NCI-H2227 (cell line): ENCODE data around the gene CABP7.

Source experiments
- DNase-seq: peaks from one replicate; lab custom pipeline; 2025; ENCODE audit not compliant: unreplicated experiment; lab: John Stamatoyannopoulos, UW

CABP7 gene

GRCh38 chr22:29719899-29720645 is at the start of gene CABP7:
CABP7 (plus strand) TSS chr22:29720003; CDS start chr22:29720425, 422 bp downstream.
- peak; percentile 32 for DNase-seq

- DNase-seq, result peak; percentile 71
These were observed 49.2 kb upstream of the CABP7 start for GRCh38 chr22:29670626-29671025.

GRCh38 chr22:29673361-29674066 is 46.3 kb upstream of the CABP7 start:
- no peak for DNase-seq

- DNase-seq, result no peak
These were observed 45.7 kb upstream of the CABP7 start for GRCh38 chr22:29674121-29674520.

- DNase-seq, result no peak
These were observed 40.5 kb upstream of the CABP7 start for GRCh38 chr22:29679316-29679715.

GRCh38 chr22:29683536-29683935 is 36.3 kb upstream of the CABP7 start:
- DNase-seq, result no peak

- no peak for DNase-seq
These were observed 35.6 kb upstream of the CABP7 start for GRCh38 chr22:29684244-29684643.

- DNase-seq, result no peak
These were observed 30.5 kb upstream of the CABP7 start for GRCh38 chr22:29689206-29689879.

GRCh38 chr22:29689880-29690213 is 30.0 kb upstream of the CABP7 start:
- peak; percentile 42 for DNase-seq

- DNase-seq, result no peak
These were observed 29.3 kb upstream of the CABP7 start for GRCh38 chr22:29690476-29690875.

GRCh38 chr22:29691636-29692326 is 28.0 kb upstream of the CABP7 start:
- no peak for DNase-seq

GRCh38 chr22:29692327-29692640 is 27.5 kb upstream of the CABP7 start:
- no peak for DNase-seq

GRCh38 chr22:29693161-29693560 is 26.6 kb upstream of the CABP7 start:
- DNase-seq, result no peak

- DNase-seq, result no peak
These were observed 26.1 kb upstream of the CABP7 start for GRCh38 chr22:29693671-29694070.

- DNase-seq, result no peak
These were observed 24.5 kb upstream of the CABP7 start for GRCh38 chr22:29695129-29695926.

GRCh38 chr22:29697853-29698598 is 21.8 kb upstream of the CABP7 start:
- DNase-seq, result no peak

- DNase-seq, result no peak
These were observed 19.4 kb upstream of the CABP7 start for GRCh38 chr22:29700206-29700899.

- DNase-seq, result peak; percentile 30
These were observed 19.0 kb upstream of the CABP7 start for GRCh38 chr22:29700900-29701154.

GRCh38 chr22:29701155-29701999 is 18.4 kb upstream of the CABP7 start:
- DNase-seq, result peak; percentile 30
